Glutamatergic neuron (in vitro differentiated cells): ENCODE data around the gene FKTN. TPM values are rescaled to one million over a fixed set of nuclear protein-coding genes. Genes with fewer than 3 reads are reported as not detected.
"Not testable (repeated sequence)": the region's sequence is repeated elsewhere in the genome, so short reads cannot be mapped to it uniquely, and the experiment has no call there.

Source experiments
- DNase-seq: peaks from one replicate; pipeline ENCODE4 v3.0.0; 2022
- H3K27ac Mint-ChIP-seq: one replicate; pipeline ENCODE4 v1.8.0; 2020; ENCODE audit warnings: mild to moderate bottlenecking, mixed read lengths, inconsistent platforms; ENCODE audit not compliant: unreplicated experiment
- H3K27me3 Mint-ChIP-seq: one replicate; pipeline ENCODE4 v1.8.0; 2020; ENCODE audit warnings: mild to moderate bottlenecking, moderate library complexity, mixed read lengths, inconsistent platforms; ENCODE audit not compliant: unreplicated experiment
- H3K36me3 Mint-ChIP-seq: one replicate; pipeline ENCODE4 v1.8.0; 2020; ENCODE audit warnings: mild to moderate bottlenecking, mixed read lengths, inconsistent platforms; ENCODE audit not compliant: unreplicated experiment
- H3K4me1 Mint-ChIP-seq: one replicate; pipeline ENCODE4 v1.8.0; 2020; ENCODE audit warnings: mild to moderate bottlenecking, low read depth, mixed read lengths, inconsistent platforms; ENCODE audit not compliant: unreplicated experiment
- H3K4me3 Mint-ChIP-seq: one replicate; pipeline ENCODE4 v1.8.0; 2020; ENCODE audit warnings: mild to moderate bottlenecking, mixed read lengths, inconsistent platforms; ENCODE audit not compliant: unreplicated experiment
- H3K9me3 Mint-ChIP-seq: one replicate; pipeline ENCODE4 v1.8.0; 2020; ENCODE audit warnings: mild to moderate bottlenecking, moderate library complexity, mixed read lengths, inconsistent platforms; ENCODE audit not compliant: unreplicated experiment
- total RNA-seq: library from RNA; stranded (reverse); fragmentation: NEBNext Ultra II Directional; extraction: Animal tissue kit (Norgen Biotek cat#: 25700); gene quantifications from one replicate; pipeline ENCODE4 v1.2.1, GENCODE V29; 2021; ENCODE audit not compliant: unreplicated experiment
- TF ChIP-seq, protein P1 (sequence below): fragments of 200-600 bp; sonication (generic); IDR thresholded peaks from one replicate; pipeline ENCODE4 v1.5.0; 2021; ENCODE audit not compliant: partially characterized antibody, unreplicated experiment

The FKTN gene
- total RNA-seq, 1 donor from 2014 or later = 20.9 TPM

DNA sequence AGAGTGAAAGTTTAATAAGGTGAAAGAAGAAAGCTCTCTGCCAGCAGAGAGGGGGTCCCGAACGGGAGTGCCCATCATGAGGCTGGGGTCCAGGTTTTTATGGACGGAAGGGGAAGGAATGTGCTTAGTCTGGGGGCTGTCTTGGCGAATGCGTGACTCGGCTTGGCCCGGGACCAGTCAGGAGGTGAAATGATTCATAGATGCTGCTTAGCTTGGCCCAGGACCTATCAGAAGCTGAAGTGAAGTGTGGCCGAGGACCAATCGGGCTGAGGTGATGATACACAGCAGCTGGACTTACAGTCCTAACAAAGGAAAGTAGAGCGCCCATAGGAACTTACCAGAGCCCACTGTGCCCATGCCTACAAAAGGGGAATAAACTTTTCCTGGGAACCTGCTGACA lies 3.9 kb upstream of the FKTN start:
- peaks cover 2% of the 10 kb centered on the region for H3K9me3 Mint-ChIP-seq
- H3K4me3 Mint-ChIP-seq = no peak overlapping the region
- H3K4me1 Mint-ChIP-seq = peaks cover 6% of the 10 kb centered on the region
- H3K27me3 Mint-ChIP-seq = no peaks in the 10 kb centered on the region
- DNase-seq = no peak
- H3K36me3 Mint-ChIP-seq = no peaks in the 10 kb centered on the region
- H3K27ac Mint-ChIP-seq = no peak overlapping the region
- TF ChIP-seq, protein P1, sequence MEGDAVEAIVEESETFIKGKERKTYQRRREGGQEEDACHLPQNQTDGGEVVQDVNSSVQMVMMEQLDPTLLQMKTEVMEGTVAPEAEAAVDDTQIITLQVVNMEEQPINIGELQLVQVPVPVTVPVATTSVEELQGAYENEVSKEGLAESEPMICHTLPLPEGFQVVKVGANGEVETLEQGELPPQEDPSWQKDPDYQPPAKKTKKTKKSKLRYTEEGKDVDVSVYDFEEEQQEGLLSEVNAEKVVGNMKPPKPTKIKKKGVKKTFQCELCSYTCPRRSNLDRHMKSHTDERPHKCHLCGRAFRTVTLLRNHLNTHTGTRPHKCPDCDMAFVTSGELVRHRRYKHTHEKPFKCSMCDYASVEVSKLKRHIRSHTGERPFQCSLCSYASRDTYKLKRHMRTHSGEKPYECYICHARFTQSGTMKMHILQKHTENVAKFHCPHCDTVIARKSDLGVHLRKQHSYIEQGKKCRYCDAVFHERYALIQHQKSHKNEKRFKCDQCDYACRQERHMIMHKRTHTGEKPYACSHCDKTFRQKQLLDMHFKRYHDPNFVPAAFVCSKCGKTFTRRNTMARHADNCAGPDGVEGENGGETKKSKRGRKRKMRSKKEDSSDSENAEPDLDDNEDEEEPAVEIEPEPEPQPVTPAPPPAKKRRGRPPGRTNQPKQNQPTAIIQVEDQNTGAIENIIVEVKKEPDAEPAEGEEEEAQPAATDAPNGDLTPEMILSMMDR = no peak

GRCh38 chr9:105572455-105572854 lies 14.5 kb downstream of the FKTN start:
- no peaks in the 10 kb centered on the region for H3K27me3 Mint-ChIP-seq
- no peaks in the 10 kb centered on the region for H3K4me1 Mint-ChIP-seq
- peaks cover 4% of the 10 kb centered on the region for H3K9me3 Mint-ChIP-seq
- no peak overlapping the region for H3K4me3 Mint-ChIP-seq
- DNase-seq = no peak
- no peak overlapping the region for H3K27ac Mint-ChIP-seq
- peaks cover 6% of the 10 kb centered on the region for H3K36me3 Mint-ChIP-seq
- TF ChIP-seq, protein P1 = no peak

DNA sequence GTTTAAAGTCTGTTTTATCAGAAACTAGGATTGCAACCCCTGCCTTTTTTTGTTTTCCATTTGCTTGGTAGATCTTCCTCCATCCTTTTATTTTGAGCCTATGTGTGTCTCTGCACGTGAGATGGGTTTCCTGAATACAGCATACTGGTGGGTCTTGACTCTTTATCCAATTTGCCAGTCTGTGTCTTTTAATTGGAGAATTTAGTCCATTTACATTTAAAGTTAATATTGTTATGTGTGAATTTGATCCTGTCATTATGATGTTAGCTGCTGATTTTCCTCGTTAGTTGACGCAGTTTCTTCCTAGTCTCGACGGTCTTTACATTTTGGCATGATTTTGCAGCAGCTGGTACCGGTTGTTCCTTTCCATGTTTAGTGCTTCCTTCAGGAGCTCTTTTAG lies 22.0 kb downstream of the FKTN start:
- not testable (repeated sequence) for H3K36me3 Mint-ChIP-seq, H3K27ac Mint-ChIP-seq, H3K27me3 Mint-ChIP-seq, H3K9me3 Mint-ChIP-seq, DNase-seq, H3K4me1 Mint-ChIP-seq, H3K4me3 Mint-ChIP-seq

GRCh38 chr9:105581550-105581949 lies 23.6 kb downstream of the FKTN start:
- H3K36me3 Mint-ChIP-seq, DNase-seq, H3K9me3 Mint-ChIP-seq, H3K27ac Mint-ChIP-seq, H3K4me3 Mint-ChIP-seq, H3K4me1 Mint-ChIP-seq, H3K27me3 Mint-ChIP-seq: not testable (repeated sequence)

DNA sequence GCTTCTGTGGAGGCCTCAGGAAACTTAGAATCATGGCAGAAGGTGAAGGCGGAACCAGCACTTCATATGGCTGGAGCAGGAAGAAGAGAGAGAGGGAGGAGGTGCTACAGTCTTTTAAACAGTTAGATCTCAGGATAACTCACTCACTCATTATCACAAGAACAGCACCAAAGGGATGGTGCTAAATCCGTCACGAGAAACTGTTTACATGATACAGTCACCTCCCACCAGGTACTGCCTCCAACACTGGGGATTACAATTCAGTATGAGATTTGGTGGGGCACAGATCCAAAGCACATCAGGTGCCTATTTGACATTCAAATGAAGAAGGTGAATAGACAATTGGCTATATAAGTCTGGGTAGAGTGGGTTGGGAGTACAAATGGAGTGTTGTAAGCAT lies 35.2 kb downstream of the FKTN start:
- DNase-seq = no peak
- TF ChIP-seq, protein P1 = no peak
- no peak overlapping the region for H3K27ac Mint-ChIP-seq
- H3K27me3 Mint-ChIP-seq = no peaks in the 10 kb centered on the region
- no peaks in the 10 kb centered on the region for H3K4me1 Mint-ChIP-seq
- peaks cover 23% of the 10 kb centered on the region for H3K36me3 Mint-ChIP-seq
- H3K4me3 Mint-ChIP-seq = no peak overlapping the region
- H3K9me3 Mint-ChIP-seq = no peaks in the 10 kb centered on the region

- TF ChIP-seq, protein P1 = peak; percentile 75
- Mint-ChIP-seq H3K4me3 (no peak overlapping the region), H3K27ac (no peak overlapping the region), H3K27me3 (peaks cover 2% of the 10 kb centered on the region), H3K36me3 (no peaks in the 10 kb centered on the region), H3K4me1 (no peaks in the 10 kb centered on the region), H3K9me3 (no peaks in the 10 kb centered on the region)
- DNase-seq = no peak
Observed at GRCh38 chr9:105608721-105609598, 51.0 kb downstream of the FKTN start.
